ENCODE measurements around the gene RAB36.

The RAB36 gene

GRCh38 chr22:23144932-23145877 lies at the start of gene RAB36:
Gene RAB36, plus strand, starts transcription at chr22:23145477. Its CDS starts 1,140 bp downstream, at chr22:23146617.
- peak; percentile 93 for DNase-seq

GRCh38 chr22:23095733-23096342 lies 49.4 kb upstream of the RAB36 start:
- DNase-seq: no peak

GRCh38 chr22:23097412-23098229 lies 47.7 kb upstream of the RAB36 start:
- DNase-seq: no peak

- DNase-seq: no peak
These were observed 47.0 kb upstream of the RAB36 start for GRCh38 chr22:23098230-23098705.

GRCh38 chr22:23098718-23099530 lies 46.4 kb upstream of the RAB36 start:
- DNase-seq: no peak

GRCh38 chr22:23099531-23099804 lies 45.8 kb upstream of the RAB36 start:
- DNase-seq: no peak

- DNase-seq: no peak
These were observed 45.0 kb upstream of the RAB36 start for GRCh38 chr22:23100124-23100801.

- DNase-seq: no peak
These were observed 43.8 kb upstream of the RAB36 start for GRCh38 chr22:23101524-23101923.

GRCh38 chr22:23102002-23102655 lies 43.1 kb upstream of the RAB36 start:
- DNase-seq: no peak

- no peak for DNase-seq
These were observed 42.5 kb upstream of the RAB36 start for GRCh38 chr22:23102776-23103175.

GRCh38 chr22:23103199-23103954 lies 41.9 kb upstream of the RAB36 start:
- DNase-seq: no peak

- no peak for DNase-seq
These were observed 40.9 kb upstream of the RAB36 start for GRCh38 chr22:23104187-23104971.

GRCh38 chr22:23105304-23105703 lies 40.0 kb upstream of the RAB36 start:
- no peak for DNase-seq

- no peak for DNase-seq
These were observed 39.4 kb upstream of the RAB36 start for GRCh38 chr22:23105919-23106318.

GRCh38 chr22:23106344-23106743 lies 38.9 kb upstream of the RAB36 start:
- DNase-seq: no peak

GRCh38 chr22:23106906-23107367 lies 38.3 kb upstream of the RAB36 start:
- DNase-seq: no peak

- no peak for DNase-seq
These were observed 37.6 kb upstream of the RAB36 start for GRCh38 chr22:23107487-23108248.

GRCh38 chr22:23108249-23109078 lies 36.8 kb upstream of the RAB36 start:
- DNase-seq: no peak
